Measurements from ENCODE around the gene NFIA.

Gene NFIA

DNA sequence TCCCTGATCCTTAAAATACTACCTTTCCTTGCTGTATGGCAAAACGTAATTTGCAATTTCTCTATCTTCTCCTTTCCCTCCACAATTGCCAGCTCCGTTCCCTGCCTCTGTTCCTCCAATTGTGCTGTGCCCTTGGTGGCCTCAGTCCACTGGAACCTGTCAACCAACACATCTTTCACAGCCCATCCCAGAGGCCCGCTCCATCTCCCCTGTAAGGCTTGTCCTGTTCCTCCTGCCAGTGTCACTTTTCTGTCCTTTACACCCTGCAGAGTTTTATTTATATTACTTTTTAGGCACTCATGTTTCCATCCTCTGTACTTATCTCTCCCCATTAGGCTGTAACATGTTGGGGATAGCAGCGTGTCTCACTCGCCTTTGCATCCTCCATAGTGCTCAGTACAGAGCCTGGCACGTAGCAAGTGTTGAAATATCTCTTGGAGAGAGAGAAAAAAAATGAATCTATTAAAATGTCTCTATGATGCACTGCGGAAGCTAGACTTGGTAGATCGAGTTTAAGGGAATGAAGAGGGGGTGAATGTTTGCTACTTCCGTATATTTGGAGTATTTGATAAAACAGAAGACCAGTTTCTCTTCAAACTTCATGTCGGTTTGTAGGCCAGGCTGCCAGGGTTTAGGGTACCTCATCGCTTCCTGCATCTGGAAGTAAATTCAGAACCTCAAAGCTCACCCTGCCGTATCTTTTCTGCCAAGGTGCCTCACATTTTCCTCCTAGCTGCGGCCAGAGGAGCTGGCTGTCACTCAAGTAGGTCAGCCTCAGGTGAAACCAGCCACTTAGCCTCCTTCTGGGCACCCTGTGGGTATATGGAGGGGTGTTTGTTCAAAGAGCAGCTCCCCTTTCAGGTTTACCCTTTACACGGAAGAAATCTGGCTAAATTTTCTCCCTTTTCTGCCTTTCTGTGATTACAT lies 338.8 kb downstream of the NFIA start:
- no peaks in the 10 kb centered on the region for H3K27me3 Mint-ChIP-seq
- no peaks in the 10 kb centered on the region for H3K4me1 Mint-ChIP-seq
- CTCF ChIA-PET, result interaction anchor here (1.0 kb wide), 1 partner anchor 17 kb away, joined by 3 read pairs; no protein-coding TSS in a partner anchor
- no peaks in the 10 kb centered on the region for H3K36me3 Mint-ChIP-seq
- DNase-seq, result no peak
- H3K4me3 Mint-ChIP-seq, result no peak overlapping the region
- no peak overlapping the region for H3K27ac Mint-ChIP-seq
- no peaks in the 10 kb centered on the region for H3K9me3 Mint-ChIP-seq

DNA sequence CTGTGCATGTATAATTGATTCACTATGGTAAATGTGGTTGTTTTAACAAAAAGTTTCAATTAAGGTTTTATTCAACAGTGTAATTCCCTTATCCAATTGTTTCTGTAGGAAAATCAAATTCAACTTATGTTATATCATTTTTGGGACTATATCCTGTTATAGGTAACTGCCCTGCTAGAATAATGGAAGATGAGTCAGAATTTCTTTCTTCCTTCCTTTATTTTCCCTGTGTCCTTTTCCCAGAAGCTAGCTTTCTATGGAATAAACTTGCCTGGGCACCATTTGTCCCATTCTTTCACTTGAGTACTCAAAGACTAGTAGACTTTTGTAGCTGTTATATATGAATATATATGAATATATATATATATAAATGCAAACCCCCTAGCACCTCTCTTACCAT lies 341.3 kb downstream of the NFIA start:
- no peaks in the 10 kb centered on the region for H3K4me1 Mint-ChIP-seq
- H3K36me3 Mint-ChIP-seq, result no peaks in the 10 kb centered on the region
- no peak overlapping the region for H3K4me3 Mint-ChIP-seq
- DNase-seq, result no peak
- no peaks in the 10 kb centered on the region for H3K27me3 Mint-ChIP-seq
- H3K9me3 Mint-ChIP-seq, result no peaks in the 10 kb centered on the region
- CTCF ChIA-PET, result no interaction called here
- no peak overlapping the region for H3K27ac Mint-ChIP-seq

DNA sequence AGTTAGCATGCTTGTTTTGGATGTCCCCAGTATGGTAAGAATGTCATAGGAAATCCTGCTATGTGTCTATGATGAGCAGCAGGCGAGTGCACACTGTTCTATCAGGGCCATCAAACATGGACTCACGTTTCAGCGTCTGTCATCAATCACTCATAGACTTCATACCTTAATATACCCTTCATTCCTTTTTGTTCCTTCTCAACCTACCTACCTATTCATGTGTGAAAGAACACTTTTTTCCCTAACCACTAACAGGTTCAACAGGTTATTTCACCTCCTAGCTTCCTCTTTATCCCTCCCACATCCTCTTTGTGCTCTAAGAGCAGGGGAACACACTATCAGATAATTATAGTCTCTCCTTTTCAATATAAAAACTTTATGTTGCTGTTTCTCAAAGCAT lies 342.0 kb downstream of the NFIA start:
- Mint-ChIP-seq H3K36me3 (no peaks in the 10 kb centered on the region), H3K9me3 (no peaks in the 10 kb centered on the region), H3K27ac (no peak overlapping the region), H3K27me3 (no peaks in the 10 kb centered on the region), H3K4me1 (no peaks in the 10 kb centered on the region), H3K4me3 (no peak overlapping the region)
- DNase-seq, result no peak
- CTCF ChIA-PET, result no interaction called here

DNA sequence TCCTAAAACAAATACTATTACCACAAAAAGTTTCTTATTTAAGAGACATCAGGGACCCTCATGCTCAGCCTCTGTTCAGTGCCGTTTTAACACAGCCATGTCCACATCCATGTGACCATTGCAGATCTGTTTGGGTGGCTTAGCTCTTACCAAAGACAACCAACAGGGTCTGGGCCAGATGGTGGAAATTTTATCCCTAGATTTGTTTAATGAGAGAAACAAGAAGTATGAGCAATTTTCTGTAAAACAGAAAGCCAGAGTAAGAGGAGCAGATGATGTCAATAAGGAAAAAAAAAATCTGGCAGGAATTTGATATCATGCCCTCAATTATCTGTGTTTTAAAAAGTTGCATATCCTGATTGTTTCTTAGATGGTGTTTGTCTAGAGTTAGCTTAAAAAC lies 342.7 kb downstream of the NFIA start:
- CTCF ChIA-PET, result no interaction called here

DNA sequence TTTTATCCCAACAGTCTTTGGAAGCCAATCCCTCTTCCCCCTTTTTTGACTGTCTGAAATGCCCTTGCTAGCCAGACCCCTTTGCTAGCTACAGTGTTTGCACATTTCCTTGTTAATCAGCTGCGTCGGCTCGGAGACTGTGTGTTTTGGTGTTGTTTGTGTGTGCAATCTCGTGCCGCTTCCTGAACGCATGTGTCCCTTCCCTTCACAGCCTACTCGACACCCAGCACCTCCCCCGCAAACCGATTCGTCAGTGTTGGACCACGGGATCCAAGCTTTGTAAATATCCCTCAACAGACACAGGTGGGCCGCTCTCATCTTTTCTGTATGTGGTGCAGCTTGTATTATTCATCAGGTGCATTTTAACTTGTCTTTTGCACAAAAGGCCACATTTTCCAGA lies 343.9 kb downstream of the NFIA start:
- H3K4me1 Mint-ChIP-seq, result no peaks in the 10 kb centered on the region
- H3K27me3 Mint-ChIP-seq, result no peaks in the 10 kb centered on the region
- no peaks in the 10 kb centered on the region for H3K9me3 Mint-ChIP-seq
- DNase-seq, result no peak
- H3K36me3 Mint-ChIP-seq, result no peaks in the 10 kb centered on the region
- H3K27ac Mint-ChIP-seq, result no peak overlapping the region
- CTCF ChIA-PET, result no interaction called here
- H3K4me3 Mint-ChIP-seq, result no peak overlapping the region

More for the DNA sequence above, 342.7 kb downstream of the NFIA start:
- Mint-ChIP-seq H3K27me3 (no peaks in the 10 kb centered on the region), H3K27ac (no peak overlapping the region), H3K4me3 (no peak overlapping the region), H3K9me3 (no peaks in the 10 kb centered on the region), H3K4me1 (no peaks in the 10 kb centered on the region), H3K36me3 (no peaks in the 10 kb centered on the region)
- DNase-seq, result no peak

DNA sequence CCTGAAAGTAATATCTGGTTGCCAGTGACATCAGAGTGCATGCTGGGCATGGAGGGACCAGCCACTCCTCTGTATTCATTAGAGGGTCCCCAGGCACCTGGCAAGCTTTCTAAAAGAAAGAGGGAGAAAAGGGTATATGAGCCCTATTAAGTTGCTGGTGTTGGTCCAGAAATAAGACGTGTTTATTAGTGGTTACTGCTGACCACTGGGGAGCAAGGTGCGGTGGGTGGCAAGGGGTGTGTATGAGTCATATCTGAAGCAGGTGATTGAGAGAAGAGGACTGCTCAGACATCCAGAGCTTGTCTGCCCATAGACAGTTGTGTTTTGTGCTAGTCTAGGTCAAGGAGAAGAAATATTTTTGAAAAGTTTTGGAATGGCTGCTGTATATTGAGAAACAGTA lies 344.5 kb downstream of the NFIA start:
- H3K4me1 Mint-ChIP-seq, result no peaks in the 10 kb centered on the region
- H3K36me3 Mint-ChIP-seq, result no peaks in the 10 kb centered on the region
- H3K27me3 Mint-ChIP-seq, result no peaks in the 10 kb centered on the region
- H3K27ac Mint-ChIP-seq, result no peak overlapping the region
- CTCF ChIA-PET, result no interaction called here
- no peaks in the 10 kb centered on the region for H3K9me3 Mint-ChIP-seq
- DNase-seq, result no peak
- H3K4me3 Mint-ChIP-seq, result no peak overlapping the region

DNA sequence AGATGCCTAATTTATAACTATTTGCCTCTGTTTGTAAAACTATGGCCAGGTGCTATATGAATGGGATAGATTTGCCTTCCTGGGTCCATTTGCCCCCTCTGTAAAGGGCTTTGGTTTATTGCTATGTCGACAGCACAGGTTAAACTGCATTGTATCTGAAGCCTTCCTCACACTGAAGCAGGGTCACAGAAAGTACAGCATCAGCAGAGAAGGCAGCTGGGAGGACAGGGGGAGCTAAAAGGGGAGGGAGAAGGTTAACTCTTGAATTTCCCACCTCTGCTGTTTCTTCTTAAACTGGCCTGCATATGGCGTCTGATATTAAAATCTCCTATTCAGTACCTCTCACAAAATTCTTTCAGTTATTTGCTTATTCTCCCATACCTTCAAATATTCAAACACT lies 345.1 kb downstream of the NFIA start:
- CTCF ChIA-PET, result no interaction called here
- DNase-seq, result no peak
- Mint-ChIP-seq H3K27me3 (peaks cover 4% of the 10 kb centered on the region), H3K9me3 (no peaks in the 10 kb centered on the region), H3K4me1 (no peaks in the 10 kb centered on the region), H3K27ac (no peak overlapping the region), H3K36me3 (no peaks in the 10 kb centered on the region), H3K4me3 (no peak overlapping the region)

DNA sequence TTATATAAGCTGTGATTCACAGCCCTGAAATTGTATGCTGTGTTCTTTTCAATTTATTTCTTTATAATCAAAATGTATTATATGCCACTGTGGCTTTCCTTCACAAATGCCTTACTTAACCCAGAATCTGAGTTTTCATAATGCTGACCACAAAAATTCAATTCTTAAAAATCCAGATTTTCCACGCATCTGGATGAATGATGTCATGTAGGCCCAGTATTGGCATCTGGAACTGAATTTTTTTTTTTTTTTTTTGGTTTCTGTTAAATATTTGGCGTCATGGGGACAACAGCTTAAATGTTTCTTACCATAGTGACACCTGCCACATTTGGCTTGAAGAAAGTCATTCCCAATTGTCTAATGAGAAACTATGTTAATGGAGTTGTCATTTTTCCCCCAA lies 345.8 kb downstream of the NFIA start:
- Mint-ChIP-seq H3K4me3 (no peak overlapping the region), H3K4me1 (no peaks in the 10 kb centered on the region), H3K27me3 (peaks cover 4% of the 10 kb centered on the region), H3K27ac (no peak overlapping the region), H3K9me3 (no peaks in the 10 kb centered on the region), H3K36me3 (no peaks in the 10 kb centered on the region)
- CTCF ChIA-PET, result no interaction called here
- DNase-seq, result no peak

DNA sequence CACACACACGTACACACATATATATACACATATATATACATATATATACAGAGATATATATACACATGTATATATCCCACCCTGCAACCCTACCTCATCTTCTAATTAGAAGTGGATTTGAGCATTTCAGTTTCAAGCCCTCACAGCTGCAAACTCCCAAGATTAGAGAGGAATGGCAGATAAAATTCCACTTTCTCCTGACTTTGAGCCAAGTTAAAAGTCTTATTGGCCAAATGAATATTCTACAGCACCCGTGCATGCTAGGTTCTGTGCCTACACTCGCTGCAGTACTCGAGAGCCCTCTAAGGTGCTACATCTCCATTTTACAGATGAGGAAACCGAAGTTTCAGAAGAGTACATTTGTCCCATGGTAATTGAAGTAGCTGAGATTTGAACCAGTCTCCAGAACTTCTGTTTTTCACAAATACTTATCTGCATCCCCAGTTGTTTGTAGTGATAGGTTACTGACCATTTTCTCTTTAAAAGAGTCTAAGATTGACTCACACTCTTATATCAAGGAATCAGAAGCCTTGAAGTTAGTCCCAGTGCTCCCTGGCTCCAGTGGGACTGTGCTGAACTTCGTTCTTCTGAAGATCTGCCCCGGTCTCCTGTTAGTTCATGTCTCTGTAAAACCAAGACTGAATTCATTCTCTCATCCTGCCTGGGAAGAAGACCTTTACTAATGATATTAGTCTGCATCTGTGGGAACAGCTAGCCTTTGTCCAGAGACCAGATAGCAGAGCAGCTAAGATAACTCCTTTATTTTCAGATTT lies 350.4 kb downstream of the NFIA start:
- Mint-ChIP-seq H3K27me3 (peaks cover 4% of the 10 kb centered on the region), H3K4me3 (no peak overlapping the region), H3K4me1 (no peaks in the 10 kb centered on the region), H3K9me3 (no peaks in the 10 kb centered on the region), H3K36me3 (no peaks in the 10 kb centered on the region), H3K27ac (no peak overlapping the region)
- CTCF ChIA-PET, result no interaction called here
- DNase-seq, result no peak

DNA sequence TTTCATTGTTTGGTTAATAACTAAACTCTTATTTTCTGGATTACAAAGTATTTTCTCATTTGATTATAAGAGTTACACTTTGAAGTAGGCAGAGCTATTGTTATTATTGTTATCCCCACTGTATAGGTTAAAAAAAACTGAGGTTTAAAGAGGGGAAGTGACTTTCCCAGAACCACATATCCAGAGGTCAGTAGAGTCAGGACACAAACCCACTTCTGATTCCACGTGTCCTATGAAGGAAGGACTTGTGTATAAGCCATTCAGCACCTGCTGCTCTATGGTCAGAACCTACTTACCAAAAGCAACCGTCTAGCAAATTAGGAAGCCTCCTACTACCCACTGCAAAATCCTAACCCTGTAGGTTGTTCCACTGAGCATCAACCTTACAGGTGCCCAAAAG lies 351.3 kb downstream of the NFIA start:
- H3K4me3 Mint-ChIP-seq, result no peak overlapping the region
- no peaks in the 10 kb centered on the region for H3K4me1 Mint-ChIP-seq
- peaks cover 4% of the 10 kb centered on the region for H3K27me3 Mint-ChIP-seq
- H3K36me3 Mint-ChIP-seq, result no peaks in the 10 kb centered on the region
- no peak for DNase-seq
- CTCF ChIA-PET, result no interaction called here
- H3K9me3 Mint-ChIP-seq, result no peaks in the 10 kb centered on the region
- no peak overlapping the region for H3K27ac Mint-ChIP-seq

DNA sequence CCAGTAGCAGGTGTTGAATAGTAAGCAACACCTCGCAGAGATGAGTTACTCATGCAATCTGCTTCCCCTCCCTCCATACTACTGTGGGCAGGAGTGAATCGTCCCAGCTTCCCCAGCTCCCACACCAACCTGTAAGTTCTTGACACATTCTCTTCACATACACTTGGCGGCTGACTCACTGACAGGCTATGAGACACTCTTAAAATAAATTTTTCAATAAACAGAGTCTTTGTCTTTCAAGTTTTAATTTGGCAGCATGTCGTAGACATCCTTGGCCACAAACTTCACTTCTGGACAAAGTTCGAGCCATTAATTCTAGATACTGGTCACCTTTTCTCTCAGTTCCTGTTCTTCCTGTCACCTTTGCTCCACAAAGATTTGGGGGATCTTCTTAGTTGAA lies 351.9 kb downstream of the NFIA start:
- CTCF ChIA-PET, result no interaction called here
- DNase-seq, result no peak
- H3K9me3 Mint-ChIP-seq, result no peaks in the 10 kb centered on the region

DNA sequence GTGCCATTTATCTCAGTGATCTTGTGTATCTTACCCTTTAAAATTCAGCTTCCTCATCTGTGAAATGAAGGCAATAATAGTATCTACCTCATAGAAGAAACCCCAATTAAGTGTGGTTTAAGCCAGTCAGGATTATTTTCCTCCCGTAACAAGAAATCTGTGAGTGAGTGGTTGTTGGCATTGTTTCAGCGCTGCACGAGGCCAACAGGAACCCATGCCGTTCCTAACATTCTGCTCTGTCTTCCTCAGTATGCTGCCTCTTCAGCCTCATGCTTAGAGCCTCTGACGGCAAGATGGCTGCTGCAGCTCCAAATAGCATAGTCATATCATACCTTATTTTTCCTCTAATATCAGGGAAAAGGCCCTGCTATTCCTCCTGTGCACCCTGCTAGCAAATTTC lies 352.9 kb downstream of the NFIA start:
- CTCF ChIA-PET, result no interaction called here
- Mint-ChIP-seq H3K27me3 (peaks cover 4% of the 10 kb centered on the region), H3K4me1 (no peaks in the 10 kb centered on the region), H3K36me3 (no peaks in the 10 kb centered on the region), H3K4me3 (no peak overlapping the region), H3K27ac (no peak overlapping the region), H3K9me3 (no peaks in the 10 kb centered on the region)
- no peak for DNase-seq

More for the DNA sequence above, 351.9 kb downstream of the NFIA start:
- peaks cover 4% of the 10 kb centered on the region for H3K27me3 Mint-ChIP-seq
- H3K36me3 Mint-ChIP-seq, result no peaks in the 10 kb centered on the region
- H3K4me3 Mint-ChIP-seq, result no peak overlapping the region
- H3K4me1 Mint-ChIP-seq, result no peaks in the 10 kb centered on the region
- no peak overlapping the region for H3K27ac Mint-ChIP-seq

DNA sequence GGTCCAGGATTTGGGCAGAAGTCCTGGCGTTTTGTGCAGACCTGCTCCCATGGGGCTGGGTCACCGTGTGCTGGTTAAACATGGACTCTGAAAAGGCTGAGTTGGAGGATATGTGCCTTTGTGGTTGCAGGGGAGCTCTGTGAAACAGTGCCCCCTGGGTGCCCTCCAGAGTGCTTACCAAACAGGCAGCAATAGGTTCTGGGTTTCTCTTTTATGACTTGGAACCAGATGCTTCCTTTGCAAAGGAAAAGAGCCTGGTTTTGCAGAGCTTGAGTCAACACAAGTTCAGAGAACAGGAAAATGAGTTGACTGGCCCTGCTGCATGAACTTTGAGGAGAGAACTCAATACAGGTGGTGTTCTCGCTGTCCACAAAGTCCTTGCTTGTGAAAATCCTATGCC lies 353.7 kb downstream of the NFIA start:
- peaks cover 4% of the 10 kb centered on the region for H3K27me3 Mint-ChIP-seq
- no peak for DNase-seq
- H3K4me3 Mint-ChIP-seq, result no peak overlapping the region
- CTCF ChIA-PET, result no interaction called here
- no peaks in the 10 kb centered on the region for H3K4me1 Mint-ChIP-seq
- no peaks in the 10 kb centered on the region for H3K36me3 Mint-ChIP-seq
- H3K9me3 Mint-ChIP-seq, result no peaks in the 10 kb centered on the region
- H3K27ac Mint-ChIP-seq, result no peak overlapping the region

DNA sequence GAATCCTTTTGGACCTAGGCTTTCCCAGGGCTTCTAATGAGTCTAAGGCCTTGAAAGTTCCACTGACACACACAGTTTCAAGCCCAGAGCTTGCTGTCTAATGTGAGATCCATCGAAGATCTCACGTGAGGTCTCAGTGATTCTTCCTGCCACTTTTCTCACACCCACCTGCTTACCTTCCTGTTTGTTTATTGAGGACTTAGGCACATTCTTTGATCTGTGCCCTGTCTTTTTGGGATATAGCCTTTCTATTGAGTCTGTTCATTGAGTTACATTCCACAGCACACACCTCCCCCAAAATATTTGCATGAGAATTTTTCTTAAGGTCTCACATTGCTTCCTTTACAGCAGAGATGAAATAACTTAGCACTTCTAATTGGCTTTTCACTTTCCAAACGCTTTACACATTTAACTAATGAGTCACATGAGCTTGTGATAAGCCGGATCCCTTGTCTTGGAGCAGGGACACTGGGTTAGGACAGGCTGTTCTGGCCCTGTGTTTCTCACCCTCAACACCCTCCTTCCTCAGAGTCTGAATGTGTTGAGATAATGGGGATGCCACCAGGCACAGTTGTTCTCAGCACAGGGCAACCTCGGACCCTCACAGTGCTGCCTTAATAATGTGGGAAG lies 354.2 kb downstream of the NFIA start:
- Mint-ChIP-seq H3K36me3 (no peaks in the 10 kb centered on the region), H3K9me3 (no peaks in the 10 kb centered on the region), H3K27me3 (peaks cover 4% of the 10 kb centered on the region), H3K27ac (no peak overlapping the region), H3K4me1 (no peaks in the 10 kb centered on the region), H3K4me3 (no peak overlapping the region)
- no peak for DNase-seq
- CTCF ChIA-PET, result interaction anchor here (0.6 kb wide), 1 partner anchor 27 kb away, joined by 3 read pairs; no protein-coding TSS in a partner anchor

DNA sequence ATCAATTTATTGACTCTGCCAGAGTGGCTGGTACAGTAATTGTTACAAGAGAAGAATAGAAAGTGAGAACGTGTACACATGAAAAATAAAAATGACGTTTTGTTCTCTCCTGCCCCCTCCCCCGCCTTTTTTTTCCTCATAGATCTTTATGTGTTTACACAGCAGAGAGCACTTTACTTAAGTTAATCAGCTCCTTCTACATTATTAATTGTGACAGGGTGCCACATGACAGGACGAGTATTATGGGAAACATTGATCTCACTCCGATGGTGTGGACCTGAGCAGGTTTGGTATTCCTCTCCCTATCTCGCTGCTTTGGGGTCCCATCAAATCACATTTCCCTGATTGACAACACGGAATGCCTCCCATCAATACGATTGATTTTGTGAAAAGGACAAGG lies 356.9 kb downstream of the NFIA start:
- H3K27me3 Mint-ChIP-seq, result no peaks in the 10 kb centered on the region
- H3K27ac Mint-ChIP-seq, result no peak overlapping the region
- H3K9me3 Mint-ChIP-seq, result no peaks in the 10 kb centered on the region
- H3K4me3 Mint-ChIP-seq, result no peak overlapping the region
- CTCF ChIA-PET, result no interaction called here
- no peak for DNase-seq
- no peaks in the 10 kb centered on the region for H3K36me3 Mint-ChIP-seq
- no peaks in the 10 kb centered on the region for H3K4me1 Mint-ChIP-seq

All from activated naive CD4-positive, alpha-beta T cell treated with anti-CD3 and anti-CD28 coated beads, Interleukin-2, amount 10 ng/mL, durations not matched to agents 7 days and 5 days (primary cell).